ENCODE results near the gene SBK1.
"Not testable (repeated sequence)": the region's sequence is repeated elsewhere in the genome, so short reads cannot be mapped to it uniquely, and the experiment has no call there.

DNA sequence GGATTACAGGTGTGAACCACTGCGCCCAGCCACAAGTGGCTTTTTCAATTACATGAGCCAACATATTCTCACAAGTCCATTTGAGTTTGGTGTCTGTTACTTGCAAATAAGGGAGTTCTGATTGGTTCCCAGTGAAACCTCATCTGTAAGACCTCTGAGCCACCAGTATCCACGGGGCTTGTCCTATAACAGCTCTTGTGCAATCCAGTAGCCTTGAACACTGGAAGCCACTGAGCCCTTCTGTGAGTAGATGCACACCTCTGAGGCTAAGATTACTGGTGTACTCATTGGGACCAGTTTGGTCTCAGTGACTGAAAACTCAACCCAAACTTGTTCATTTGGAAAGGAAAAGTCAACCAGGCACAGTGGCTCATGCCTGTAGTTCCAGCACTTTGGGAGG is 38.7 kb downstream of the SBK1 start:
- TF ChIP-seq CTCF (conservative IDR thresholded peaks at IDR 0.05 in 1 of 2, IDR thresholded peaks at IDR 0.05 in 1 of 2; ENCODE audit: low read depth in 1 of 2, low read length in 2 of 2); EZH2 (IDR thresholded peaks at IDR 0.05; ENCODE audit: low read length, missing control alignments): not testable (repeated sequence)

All from fibroblast of lung (primary cell).